Daoy (cell line): ENCODE measurements around the gene PRSS33. TPM values are rescaled to one million over a fixed set of nuclear protein-coding genes. Genes with fewer than 3 reads are reported as not detected.
A peak's percentile ranks its signal among the peaks of the same experiment; 100 is the strongest.

Source experiments
- DNase-seq: peaks from one replicate; pipeline ENCODE4 v3.0.0-alpha.2; 2015; ENCODE audit warnings: low read depth
- total RNA-seq: library from RNA; depleted of rRNA; stranded (reverse); fragments of >200 nt; shearing (Covaris generic); gene quantifications from 2 replicates; pipeline ENCODE4 v1.2.3, GENCODE V29; 2014; rRNA removed

PRSS33 gene, protein sequence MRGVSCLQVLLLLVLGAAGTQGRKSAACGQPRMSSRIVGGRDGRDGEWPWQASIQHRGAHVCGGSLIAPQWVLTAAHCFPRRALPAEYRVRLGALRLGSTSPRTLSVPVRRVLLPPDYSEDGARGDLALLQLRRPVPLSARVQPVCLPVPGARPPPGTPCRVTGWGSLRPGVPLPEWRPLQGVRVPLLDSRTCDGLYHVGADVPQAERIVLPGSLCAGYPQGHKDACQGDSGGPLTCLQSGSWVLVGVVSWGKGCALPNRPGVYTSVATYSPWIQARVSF
- total RNA-seq = not detected in 2 replicates

DNA sequence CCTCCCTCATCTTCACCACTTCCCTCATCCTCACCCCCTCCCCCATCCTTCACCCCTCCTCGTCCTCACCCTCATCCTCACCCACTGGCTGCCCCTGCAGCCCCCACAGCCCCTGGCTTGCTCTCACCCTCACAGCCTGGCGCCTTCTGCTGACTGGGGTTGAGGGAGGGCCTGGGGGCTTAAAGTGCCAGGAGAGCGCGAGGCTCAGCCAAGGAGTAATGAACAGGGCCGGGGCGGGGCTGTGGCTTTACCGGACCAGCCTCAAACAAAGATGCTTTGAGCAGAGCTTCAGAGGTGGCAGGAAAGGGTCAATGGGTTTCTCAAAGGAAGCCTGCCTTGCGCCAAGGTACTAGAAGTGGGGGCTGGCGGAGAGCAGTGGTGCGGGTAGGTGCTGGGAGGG is at the start of gene PRSS33:
TSS of gene PRSS33 (minus strand) at position 155 of the 400 bp plus-strand sequence. CDS start 1,013 bp downstream, outside the sequence.
- no peak for DNase-seq

DNA sequence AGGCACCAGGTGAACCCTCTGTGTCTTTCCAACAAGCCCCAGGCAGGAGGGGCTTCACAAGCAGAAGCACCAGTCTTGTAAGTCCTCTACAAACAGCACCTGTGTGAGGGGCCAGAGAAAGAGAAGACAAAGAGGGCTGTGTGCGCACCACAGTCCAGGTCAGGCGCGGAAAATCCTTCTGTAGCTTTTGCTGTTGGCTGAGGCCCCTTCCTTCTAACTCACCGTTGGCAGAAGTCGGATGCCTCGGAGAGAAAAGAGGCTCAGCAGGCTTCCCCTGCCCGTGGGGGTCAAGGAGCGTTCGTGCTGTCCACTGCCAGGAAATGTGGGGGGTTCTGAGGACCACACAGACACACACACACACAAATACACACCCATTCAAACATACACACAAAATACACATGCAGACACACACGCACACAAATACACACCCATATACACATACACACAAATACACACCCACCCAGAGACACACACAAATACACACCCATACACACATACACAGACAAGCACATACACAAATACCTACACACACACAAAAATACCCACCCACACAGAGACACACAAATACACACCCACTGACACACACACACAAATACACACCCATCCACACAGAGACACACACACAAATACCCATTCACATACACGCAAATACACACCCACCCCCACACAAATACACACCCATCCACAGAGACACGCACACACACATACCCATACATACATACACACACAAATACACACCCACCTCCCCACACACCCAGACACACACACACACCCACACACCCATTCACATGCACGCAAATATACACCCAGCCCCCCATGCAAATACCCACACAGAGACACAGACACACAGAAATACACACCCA is 49.5 kb upstream of the PRSS33 start:
- no peak for DNase-seq

DNA sequence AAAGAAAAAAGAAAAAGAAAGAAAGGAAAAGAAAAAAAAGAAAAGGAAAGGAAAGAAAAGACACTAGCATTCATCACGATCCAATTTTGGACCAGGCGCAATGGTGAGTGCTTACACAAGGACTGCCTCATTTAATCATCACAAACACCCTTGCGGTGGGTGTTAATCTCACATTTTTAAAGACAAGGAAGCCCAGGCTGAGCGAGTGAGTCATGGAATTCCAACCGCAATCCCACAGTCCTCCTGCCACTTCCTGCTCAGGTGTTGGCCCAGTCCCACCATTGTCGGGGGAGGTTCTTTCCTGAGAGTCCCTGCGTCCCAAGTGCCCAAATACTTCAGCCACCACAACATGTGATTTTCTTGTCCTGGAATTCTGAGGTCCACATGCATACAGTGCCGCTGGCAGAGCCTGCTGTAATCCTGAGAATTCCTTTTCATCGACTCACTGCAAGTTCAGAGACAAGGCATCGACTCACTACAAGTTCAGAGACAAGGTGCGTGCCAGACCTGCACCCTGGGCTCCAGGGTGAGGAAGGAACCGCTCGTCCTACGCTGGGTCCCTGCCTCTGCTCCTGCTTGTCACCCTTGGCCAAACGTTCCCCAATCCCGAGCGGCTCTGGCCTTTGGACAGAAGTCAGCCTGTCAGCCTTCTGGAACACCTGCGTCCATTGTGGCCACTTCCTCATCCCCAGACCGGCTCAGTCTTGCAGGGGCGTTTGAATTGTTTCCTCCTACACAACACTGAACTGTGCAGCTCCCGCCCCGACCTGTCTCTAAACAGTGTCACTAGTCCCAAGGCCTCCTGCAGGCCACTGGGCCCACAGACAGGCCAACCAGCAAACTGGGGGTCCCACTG is 48.5 kb upstream of the PRSS33 start:
- DNase-seq = peak; percentile 99

DNA sequence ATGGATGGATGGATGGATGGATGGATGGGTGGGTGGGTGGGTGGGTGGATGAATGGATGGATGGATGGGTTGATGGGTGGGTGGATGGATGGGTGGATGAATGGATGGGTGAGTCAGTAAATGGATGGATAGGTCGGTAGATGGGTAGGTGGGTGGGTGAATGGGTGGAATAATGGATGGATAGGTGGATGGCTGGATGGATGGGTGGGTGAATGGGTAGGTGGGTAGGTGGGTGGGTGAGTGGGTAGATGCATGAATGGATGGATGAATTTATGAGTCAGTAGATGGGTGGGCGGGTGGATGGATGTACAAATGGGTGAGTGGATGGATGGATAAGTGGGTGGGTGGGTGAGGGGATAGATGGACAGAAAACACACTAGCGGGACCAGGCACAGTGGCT is 47.6 kb upstream of the PRSS33 start:
- DNase-seq = no peak

DNA sequence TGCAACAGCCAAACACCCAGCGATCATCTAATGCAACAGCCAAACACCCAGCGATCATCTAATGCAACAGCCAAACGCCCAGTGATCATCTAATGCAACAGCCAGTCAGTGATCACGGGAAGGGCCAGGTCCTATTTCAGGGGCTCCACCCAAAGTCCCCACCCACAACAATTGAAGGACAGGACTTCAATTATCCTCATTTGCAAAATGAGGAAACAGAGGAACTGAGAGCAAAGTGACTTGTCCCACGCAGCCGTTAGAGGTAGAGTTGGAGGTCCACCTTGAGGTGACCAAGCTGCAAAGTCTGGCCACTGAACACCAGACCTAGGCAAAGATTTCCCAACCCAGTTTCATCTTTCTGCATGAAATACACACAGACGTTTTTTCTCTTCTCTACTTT is 46.4 kb upstream of the PRSS33 start:
- DNase-seq = no peak

DNA sequence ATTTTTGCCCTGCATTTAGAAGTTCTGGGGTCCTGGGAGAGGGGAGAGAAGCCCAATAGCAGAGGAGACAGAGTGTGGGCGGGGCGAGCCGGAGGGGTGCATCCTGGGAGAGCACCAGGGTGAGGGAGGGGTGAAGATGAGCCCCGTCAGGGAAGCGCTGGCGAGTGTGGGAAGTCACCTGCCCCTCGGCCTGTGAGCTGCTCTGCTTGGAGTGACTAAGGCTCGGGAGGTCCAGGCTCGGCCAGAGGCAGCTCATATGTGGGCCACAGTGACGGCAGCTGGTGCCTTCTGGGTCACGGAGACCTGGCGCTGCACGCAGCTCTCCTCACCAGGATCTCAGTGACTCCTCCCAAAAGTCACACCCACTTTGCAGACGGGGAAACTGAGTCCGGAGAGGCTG is 43.8 kb upstream of the PRSS33 start:
- no peak for DNase-seq

DNA sequence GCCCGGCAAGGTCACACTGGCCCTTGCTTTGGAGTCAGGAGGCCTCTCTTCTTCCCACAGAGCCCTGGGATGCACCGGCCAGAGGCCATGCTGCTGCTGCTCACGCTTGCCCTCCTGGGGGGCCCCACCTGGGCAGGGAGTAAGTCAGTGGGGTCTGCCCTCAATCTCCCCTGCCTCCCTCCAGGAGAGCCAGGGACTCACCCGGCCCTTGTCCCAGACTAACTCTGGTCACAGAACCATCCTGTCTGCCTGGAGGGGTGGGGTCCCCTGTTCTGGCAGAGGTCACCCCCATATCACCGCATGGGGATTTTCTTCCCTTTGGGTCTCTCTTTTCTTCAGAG is 43.0 kb upstream of the PRSS33 start:
- DNase-seq = no peak

DNA sequence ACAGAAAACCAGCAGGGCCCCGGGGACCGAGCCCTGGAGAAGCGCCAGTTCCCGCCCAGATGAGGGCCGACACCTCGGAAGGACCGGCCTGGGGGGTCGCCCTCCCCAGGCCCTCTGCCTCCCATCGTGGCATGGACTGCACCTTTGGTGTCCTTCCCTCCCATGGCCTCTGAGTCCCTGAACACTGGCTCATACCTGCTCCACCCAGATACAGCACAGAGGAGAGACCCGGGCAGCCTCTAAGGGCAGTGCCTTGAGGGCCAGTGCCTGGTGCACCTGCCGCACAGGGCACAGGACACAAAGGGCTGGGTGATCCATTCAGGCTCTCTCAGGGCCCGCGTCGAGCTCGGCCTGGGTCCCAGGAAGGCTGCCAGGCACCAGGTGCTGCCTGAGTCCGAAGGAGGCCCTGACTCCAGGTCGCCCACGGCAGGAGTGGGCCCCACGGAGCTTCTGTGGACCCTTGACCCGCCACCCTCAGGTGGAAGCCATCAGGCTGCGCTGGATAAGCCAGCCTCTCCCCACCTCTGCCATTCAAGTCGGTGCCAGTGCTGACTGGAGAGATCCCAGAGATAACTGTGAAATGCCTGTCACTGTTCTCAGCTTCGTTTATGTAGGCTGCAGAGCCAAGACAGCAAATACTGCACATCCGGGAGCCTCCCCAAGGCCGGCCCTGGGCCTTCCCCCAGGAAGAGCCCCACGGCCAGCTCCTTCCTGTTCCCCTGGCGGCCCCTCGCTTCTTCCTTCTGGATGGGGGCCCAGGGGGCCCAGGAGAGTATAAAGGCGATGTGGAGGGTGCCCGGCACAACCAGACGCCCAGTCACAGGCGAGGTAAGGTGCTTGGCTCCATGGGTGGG is 42.4 kb upstream of the PRSS33 start, which contains the start of gene ZG16B:
TSS of gene ZG16B (plus strand) at position 803 of the 854 bp plus-strand sequence. CDS start 139 bp downstream, outside the sequence.
- peak; percentile 58 for DNase-seq

DNA sequence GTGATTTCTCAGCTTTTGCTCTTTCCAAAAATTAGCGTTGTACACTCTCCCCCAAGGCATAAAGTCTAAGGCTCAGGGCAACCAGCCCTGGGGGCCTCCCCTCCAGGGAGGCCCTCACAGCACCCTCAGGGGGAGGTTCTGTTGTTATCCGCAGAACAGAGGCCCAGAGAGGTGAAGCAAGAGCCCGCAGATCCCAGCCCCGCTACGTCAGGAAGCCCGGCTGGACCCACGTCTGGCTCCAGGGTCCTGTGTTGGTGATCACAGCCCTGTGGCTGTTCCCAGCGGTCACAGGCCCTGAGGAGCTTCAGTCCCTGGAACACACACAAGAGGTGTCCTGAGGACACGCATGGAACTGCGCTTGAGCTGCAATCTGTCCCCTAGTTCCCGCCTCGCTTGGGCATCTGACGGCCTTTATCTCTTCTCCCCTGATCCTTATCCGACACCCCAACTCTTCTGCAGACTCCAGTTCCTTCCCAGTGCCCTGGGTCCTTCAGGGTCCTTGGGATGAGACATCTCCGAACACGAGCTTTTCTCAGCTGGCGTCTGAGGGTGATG is 41.6 kb upstream of the PRSS33 start:
- no peak for DNase-seq

DNA sequence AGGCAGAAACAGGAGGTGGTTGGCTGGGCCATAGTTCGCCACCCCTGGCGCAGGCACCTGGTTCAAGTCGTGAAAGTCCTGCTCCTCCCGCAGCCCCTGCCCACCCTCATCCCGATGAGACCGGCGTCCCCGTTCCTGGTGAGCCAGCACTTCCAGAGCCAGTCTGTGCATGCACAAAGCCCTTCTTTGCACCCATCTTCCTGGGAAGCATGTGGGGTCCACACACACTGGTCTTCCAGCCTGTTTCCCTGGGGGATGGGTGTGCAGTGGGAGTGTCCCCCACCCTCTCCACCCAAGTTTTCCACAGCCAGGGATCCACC is 41.1 kb upstream of the PRSS33 start:
- DNase-seq = no peak

DNA sequence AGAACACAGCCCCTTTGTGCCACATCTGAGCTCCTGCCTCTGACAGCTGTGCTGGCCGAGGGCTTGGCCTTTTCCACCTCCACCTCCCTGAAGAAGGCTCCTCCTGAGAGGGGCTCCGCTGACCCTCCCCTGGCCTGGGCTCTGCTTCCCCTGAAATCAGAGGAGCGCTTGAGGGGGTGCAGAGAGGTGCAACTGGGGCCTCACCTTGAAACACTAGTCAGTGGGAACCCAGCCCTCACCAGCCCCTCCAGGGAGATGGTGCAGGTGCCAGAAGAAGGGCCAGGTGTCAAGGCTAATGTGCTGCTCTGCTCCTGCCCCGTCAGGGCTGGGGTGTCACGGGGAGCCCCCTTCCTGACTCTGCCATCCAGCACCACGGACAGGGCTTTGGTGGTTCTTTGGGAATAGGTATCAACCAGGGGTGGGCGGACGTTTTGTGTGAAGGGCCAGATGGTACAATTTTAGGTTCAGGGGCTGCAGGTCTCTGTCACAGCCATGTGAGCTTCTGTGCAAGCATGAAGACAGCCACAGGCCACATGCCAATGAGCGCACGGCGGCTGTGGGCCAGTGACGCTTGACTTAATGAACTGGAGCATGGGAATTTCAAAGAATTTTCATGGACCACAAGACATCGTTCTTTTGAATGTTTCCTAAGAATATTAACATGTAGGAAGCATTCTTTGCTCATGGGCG is 40.6 kb upstream of the PRSS33 start:
- no peak for DNase-seq

DNA sequence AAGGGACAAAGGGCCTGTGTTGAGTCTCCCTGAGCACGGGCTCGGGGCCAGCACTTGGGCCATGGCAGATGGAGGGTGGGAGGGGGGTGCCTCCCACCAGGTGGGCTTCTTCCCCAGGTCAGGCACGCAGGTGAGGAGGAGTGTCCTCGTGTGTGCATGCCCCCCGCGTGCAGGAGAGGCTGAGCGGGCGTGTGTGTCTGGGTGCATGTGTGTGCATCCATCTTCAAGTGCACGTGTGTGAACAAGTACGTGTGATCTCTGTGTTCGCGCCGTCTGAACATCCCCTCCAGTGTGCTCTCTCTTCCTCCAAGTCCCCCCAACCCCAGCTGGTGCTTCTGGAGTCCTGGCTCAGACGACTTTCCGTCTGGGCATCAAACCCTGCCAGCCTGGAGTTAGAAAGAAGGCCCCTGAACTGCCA is 40.0 kb upstream of the PRSS33 start:
- DNase-seq = no peak

DNA sequence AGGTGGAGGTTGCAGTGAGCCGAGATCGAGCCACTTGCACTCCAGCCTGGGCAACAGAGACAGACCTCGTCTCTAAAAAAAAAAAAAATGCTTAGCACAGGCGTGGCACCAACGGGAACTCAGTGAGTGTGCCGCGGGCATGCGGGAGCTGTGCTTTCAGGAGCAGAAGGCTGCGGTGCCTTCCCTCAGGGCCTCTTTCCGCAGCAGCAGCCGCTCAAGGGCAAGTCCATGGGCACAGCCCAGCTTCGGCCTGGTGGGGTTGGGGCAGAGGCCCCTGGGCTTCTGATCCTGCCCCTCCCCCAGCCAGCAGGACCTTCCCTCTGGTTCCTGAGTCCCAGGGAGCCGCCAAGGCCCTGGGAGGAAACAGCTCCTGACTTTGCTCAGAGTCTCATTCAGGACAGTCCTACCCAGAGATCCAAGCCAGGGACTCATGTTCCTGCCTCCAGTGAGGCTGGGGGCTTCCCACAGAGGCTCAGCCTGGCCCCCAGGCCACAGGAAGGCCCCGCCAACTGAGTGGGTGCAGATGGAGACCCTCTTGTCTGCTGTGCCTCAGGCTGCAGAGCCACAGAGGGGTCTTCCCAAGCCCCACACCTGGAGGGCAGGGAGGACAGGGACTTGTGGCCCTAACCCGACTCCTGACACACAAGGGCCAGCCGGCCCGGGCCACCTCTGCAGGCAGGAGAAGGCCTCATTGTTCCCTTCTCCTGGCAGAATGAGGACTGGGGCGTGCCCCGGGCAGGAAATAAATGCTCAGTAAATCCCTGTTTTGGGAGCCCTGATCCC is 39.4 kb upstream of the PRSS33 start:
- no peak for DNase-seq

DNA sequence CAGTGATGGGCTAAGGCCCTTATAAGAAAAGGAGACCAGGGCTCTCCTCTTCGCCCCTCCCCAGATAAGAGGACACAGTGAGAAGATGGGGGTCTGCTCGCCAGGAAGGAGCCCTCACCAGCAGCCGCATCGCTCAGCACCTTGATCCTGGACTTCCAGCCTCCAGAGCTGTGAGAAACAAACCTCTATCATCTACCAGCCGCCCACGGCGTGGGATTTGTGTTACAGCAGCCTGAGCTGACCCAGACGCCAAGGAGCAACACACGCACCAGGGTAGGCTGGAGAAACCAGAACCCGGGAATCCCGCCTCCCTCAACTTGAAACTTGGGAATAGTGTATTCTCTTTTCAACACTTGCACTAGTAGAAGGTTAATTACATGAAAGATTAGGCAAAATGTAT is 38.5 kb upstream of the PRSS33 start:
- no peak for DNase-seq

DNA sequence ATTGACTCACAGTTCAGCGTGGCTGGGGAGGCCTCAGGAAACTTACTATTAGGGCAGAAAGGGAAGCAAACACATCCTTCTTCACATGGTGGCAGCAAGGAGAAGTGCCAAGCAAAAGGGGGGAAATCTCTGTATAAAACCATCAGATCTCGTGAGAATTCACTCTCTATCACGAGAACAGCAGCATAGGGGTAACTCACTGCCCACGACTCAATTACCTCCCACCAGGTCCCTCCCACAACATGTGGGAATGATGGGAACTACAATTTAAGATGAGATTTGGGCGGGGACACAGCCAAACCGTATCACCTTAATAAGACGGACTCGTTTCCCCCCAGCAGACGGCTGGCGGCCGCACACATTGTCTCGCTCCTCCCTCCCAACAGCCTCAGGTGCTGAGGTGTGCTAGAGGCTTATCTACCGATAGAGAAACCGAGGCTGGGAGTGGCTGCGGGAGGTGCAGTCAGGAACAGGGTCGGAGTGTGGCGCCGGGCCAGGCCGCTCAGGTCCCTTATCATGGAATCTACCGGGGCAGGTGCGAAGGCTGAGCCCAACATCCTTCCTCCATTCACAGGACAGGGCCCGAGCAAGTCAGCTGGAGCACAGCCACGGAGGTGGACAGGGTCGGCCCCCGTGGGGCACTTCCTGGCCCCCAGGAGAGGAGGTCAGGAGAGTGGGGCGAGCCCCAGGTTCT is 37.8 kb upstream of the PRSS33 start:
- DNase-seq = no peak

DNA sequence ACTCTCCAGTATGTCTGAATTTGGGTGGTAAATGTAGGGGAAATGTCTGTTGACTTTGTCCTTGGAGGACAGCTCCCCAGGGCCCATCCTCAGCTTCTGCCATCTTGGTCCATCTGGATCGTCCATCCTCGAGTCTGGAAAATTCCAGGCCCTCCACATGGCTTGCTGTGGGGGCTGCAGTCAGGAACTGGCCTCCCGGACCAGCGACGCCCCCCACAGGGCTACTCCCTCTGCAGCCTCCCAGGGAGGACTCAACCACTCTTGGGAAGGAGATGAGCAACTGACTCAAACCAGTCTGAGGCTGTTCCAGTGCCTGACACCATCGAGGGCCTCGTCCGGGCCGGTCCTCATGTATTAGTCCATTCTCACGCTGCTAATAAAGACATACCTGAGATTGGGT is 37.3 kb upstream of the PRSS33 start:
- DNase-seq = no peak

DNA sequence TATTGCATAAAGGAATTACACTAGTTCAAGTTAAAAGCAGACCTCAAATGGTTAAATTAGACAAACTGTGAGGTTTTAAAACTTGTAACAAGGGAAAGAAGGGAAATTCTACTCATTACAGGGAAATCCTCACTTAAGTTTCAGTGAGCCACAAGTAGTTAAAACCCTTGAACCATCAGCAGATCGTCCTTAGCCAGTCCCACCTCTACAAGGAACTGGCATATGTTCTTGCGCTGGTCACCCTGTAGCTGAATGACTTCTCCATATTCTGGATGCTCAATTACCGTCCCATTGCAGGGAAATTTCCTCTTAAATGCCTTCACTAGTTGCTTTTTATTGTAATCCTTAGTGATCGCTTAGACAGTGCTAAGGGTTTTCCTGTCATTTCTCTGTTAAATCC is 35.1 kb upstream of the PRSS33 start:
- DNase-seq = no peak

DNA sequence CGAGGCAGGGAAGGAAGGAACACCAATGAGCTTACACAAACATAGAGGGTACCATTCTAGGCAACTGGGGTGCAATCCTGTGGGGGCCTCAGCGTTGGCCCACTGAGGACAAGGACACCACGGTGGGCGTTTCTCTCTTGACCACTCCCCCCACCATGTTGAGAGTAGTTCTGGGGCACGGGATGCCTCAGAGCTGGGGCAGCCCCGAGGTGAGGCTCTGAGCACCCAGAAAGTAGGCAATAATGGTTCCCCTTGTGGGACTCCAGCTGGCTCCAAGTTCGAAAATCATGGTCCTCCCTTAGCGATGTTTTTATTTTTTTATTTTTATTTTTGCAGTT is 34.8 kb upstream of the PRSS33 start:
- no peak for DNase-seq

DNA sequence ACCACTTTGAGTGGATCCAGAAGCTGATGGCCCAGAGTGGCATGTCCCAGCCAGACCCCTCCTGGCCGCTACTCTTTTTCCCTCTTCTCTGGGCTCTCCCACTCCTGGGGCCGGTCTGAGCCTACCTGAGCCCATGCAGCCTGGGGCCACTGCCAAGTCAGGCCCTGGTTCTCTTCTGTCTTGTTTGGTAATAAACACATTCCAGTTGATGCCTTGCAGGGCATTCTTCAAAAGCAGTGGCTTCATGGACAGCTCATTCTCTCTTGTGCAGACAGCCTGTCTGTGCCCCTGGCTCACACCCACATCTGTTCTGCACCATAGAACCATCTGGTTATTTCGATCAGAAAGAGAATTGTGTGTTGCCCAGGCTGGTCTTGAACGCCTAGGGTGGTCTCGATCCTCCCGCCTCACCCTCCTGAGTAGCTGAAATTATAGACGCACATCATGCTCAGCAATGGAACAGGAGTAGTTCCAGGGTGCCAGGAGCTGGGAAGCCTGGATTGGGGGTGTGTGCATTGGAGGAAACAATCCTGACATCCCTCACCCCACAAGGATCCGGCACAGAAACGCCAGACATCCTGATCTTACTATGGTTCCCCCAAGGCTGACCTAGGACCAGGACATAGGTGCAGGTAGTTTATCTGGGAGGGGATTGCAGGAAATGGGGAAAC is 34.3 kb upstream of the PRSS33 start:
- no peak for DNase-seq
